SHP77 treated with DMSO at 0.1 percent for 48 hours (cell line): Measurements from ENCODE around the gene S100A8.
"Not testable (repeated sequence)": the region's sequence is repeated elsewhere in the genome, so short reads cannot be mapped to it uniquely, and the experiment has no call there.

ENCODE experiments used
- DNase-seq: peaks from one replicate; lab custom pipeline; 2025; lab: John Stamatoyannopoulos, UW

The S100A8 gene

GRCh38 chr1:153347856-153348255 lies 43.0 kb downstream of the S100A8 start:
- DNase-seq: peak; percentile 23

GRCh38 chr1:153347049-153347448 lies 43.8 kb downstream of the S100A8 start:
- not testable (repeated sequence) for DNase-seq

GRCh38 chr1:153346077-153346723 lies 44.7 kb downstream of the S100A8 start:
- DNase-seq: no peak

- DNase-seq: no peak
These were observed 45.4 kb downstream of the S100A8 start for GRCh38 chr1:153345187-153346076.

GRCh38 chr1:153344718-153345025 lies 46.2 kb downstream of the S100A8 start:
- no peak for DNase-seq

GRCh38 chr1:153343811-153344717 lies 46.8 kb downstream of the S100A8 start:
- no peak for DNase-seq

GRCh38 chr1:153343040-153343681 lies 47.7 kb downstream of the S100A8 start:
- DNase-seq: no peak

GRCh38 chr1:153342178-153342577 lies 48.7 kb downstream of the S100A8 start:
- DNase-seq: no peak

- no peak for DNase-seq
These were observed 49.4 kb downstream of the S100A8 start for GRCh38 chr1:153341431-153341934.

GRCh38 chr1:153340356-153340755 lies 50.5 kb downstream of the S100A8 start:
- DNase-seq: no peak
